Caco-2 (cell line): ENCODE data around the gene LTBP1. TPM values are rescaled to one million over a fixed set of nuclear protein-coding genes. Genes with fewer than 3 reads are reported as not detected.

ENCODE experiments used
- BruUV-seq: library from RNA; stranded (reverse); fragments of 400-500 nt; replicated peaks from 2 replicates; lab custom pipeline; 2021; lab: Mats Ljungman, UMichigan
- CTCF ChIA-PET: fragments of 300-600 bp; sonication (Branson Sonifier 250); formaldehyde crosslinking; loops from one replicate; lab custom pipeline; 2022; ENCODE audit warnings: antibody characterized with exemption; lab: Charles Lee
- POLR2A ChIA-PET: fragments of 300-600 bp; sonication (Branson Sonifier 250); formaldehyde crosslinking; loops from one replicate; lab custom pipeline; 2022; ENCODE audit warnings: antibody characterized with exemption; lab: Charles Lee
- DNase-seq, 2 experiments: peaks; one replicate each; pipeline versions ENCODE4 v3.0.0 to v3.0.0-alpha.2; 2020 to 2022
- H3K27me3 ChIP-seq: replicated peaks from 2 replicates; pipeline ENCODE4 v1.6.0; 2011; ENCODE audit warnings: low read length; ENCODE audit not compliant: control insufficient read depth, insufficient read depth
- H3K36me3 ChIP-seq: 2 replicates; pipeline ENCODE4 v1.5.1; 2011; ENCODE audit warnings: low read length; ENCODE audit not compliant: control insufficient read depth, insufficient read depth
- H3K4me1 ChIP-seq: fragments of 250-450 bp; sonication (Bioruptor Pico); 2 replicates; pipeline ENCODE4 v1.5.1; 2020; ENCODE audit warnings: mild to moderate bottlenecking
- H3K4me3 ChIP-seq: 2 replicates; pipeline ENCODE4 v1.5.1; 2011; ENCODE audit warnings: low read depth, mild to moderate bottlenecking, control low read depth, low read length
- H3K9me3 ChIP-seq: fragments of 250-450 bp; sonication (Bioruptor Pico); 2 replicates; pipeline ENCODE4 v1.5.1; 2020; ENCODE audit warnings: mild to moderate bottlenecking, moderate library complexity
- H3K27ac Mint-ChIP-seq: one replicate; pipeline ENCODE4 v1.8.0; 2022; ENCODE audit warnings: mixed read lengths; ENCODE audit not compliant: unreplicated experiment
- H3K27me3 Mint-ChIP-seq: one replicate; pipeline ENCODE4 v1.8.0; 2022; ENCODE audit warnings: mixed read lengths; ENCODE audit not compliant: insufficient read depth, unreplicated experiment
- H3K36me3 Mint-ChIP-seq: one replicate; pipeline ENCODE4 v1.8.0; 2022; ENCODE audit warnings: mild to moderate bottlenecking, mixed read lengths; ENCODE audit not compliant: insufficient read depth, unreplicated experiment
- H3K4me1 Mint-ChIP-seq: one replicate; pipeline ENCODE4 v1.8.0; 2022; ENCODE audit warnings: low read depth, mixed read lengths; ENCODE audit not compliant: unreplicated experiment
- H3K4me3 Mint-ChIP-seq: one replicate; pipeline ENCODE4 v1.8.0; 2022; ENCODE audit warnings: mild to moderate bottlenecking, moderate library complexity, mixed read lengths; ENCODE audit not compliant: unreplicated experiment
- H3K9me3 Mint-ChIP-seq: one replicate; pipeline ENCODE4 v1.8.0; 2022; ENCODE audit warnings: mixed read lengths; ENCODE audit not compliant: unreplicated experiment
- CTCF ChIP-seq, 2 experiments: fragments of 200-600 bp in 1 of 2; IDR thresholded peaks; 1 replicate in 1 of 2; 2 replicates in 1 of 2; pipeline versions ENCODE4 v1.5.1 to v1.8.0; 2011 to 2022; ENCODE audit warnings: antibody characterized with exemption in 1 of 2, control low read depth in 1 of 2, inconsistent platforms in 1 of 2, low read depth in 1 of 2, low read length in 1 of 2, mild to moderate bottlenecking in 1 of 2, moderate library complexity in 1 of 2; ENCODE audit not compliant: insufficient read depth in 1 of 2, severe bottlenecking in 1 of 2, unreplicated experiment in 1 of 2
- intact Hi-C: fragments of 100-400 bp; cut with micrococcal nuclease; formaldehyde crosslinking; loops from one replicate; pipeline ENCODE4 v1.10.0; 2022; ENCODE audit not compliant: unreplicated experiment
- total RNA-seq: library from RNA; stranded (reverse); gene quantifications from 2 replicates; pipeline ENCODE4 v1.2.3, GENCODE V29; 2022

The LTBP1 gene
- total RNA-seq, 1 experiment from 2014 or later, result 64.2 TPM

- H3K9me3 ChIP-seq, result no peaks in the 10 kb centered on the region
- peaks cover 21% of the 10 kb centered on the region for H3K9me3 Mint-ChIP-seq
- DNase-seq, result no peak
- H3K4me3 Mint-ChIP-seq, result no peak overlapping the region
- H3K27ac Mint-ChIP-seq, result no peak overlapping the region
- TF ChIP-seq CTCF (IDR thresholded peaks at IDR 0.05; ENCODE audit: insufficient read depth in 1 of 2, low read depth in 1 of 2, low read length in 1 of 2, severe bottlenecking in 1 of 2, unreplicated experiment in 1 of 2), result no peak
- H3K36me3 ChIP-seq, result no peaks in the 10 kb centered on the region
- no peaks in the 10 kb centered on the region for H3K27me3 Mint-ChIP-seq
- CTCF ChIA-PET, result no interaction called here
- H3K27me3 ChIP-seq, result no peaks in the 10 kb centered on the region
- BruUV-seq, result no TSS peak
- intact Hi-C loops, result no loop called here
- H3K4me1 Mint-ChIP-seq, result peaks cover 6% of the 10 kb centered on the region
- H3K4me3 ChIP-seq, result no peak overlapping the region
- H3K36me3 Mint-ChIP-seq, result peaks cover 12% of the 10 kb centered on the region
- no peaks in the 10 kb centered on the region for H3K4me1 ChIP-seq
- POLR2A ChIA-PET, result no interaction called here
These were observed 39.7 kb downstream of the LTBP1 start for GRCh38 chr2:32986480-32986879.

GRCh38 chr2:32988525-32988924, 41.8 kb downstream of the LTBP1 start:
- Histone ChIP-seq H3K9me3 (no peaks in the 10 kb centered on the region), H3K27me3 (no peaks in the 10 kb centered on the region), H3K4me3 (no peak overlapping the region), H3K4me1 (no peaks in the 10 kb centered on the region), H3K36me3 (no peaks in the 10 kb centered on the region)
- H3K27ac Mint-ChIP-seq, result no peak overlapping the region
- H3K9me3 Mint-ChIP-seq, result peaks cover 7% of the 10 kb centered on the region
- intact Hi-C loops, result no loop called here
- H3K4me3 Mint-ChIP-seq, result no peak overlapping the region
- no peaks in the 10 kb centered on the region for H3K36me3 Mint-ChIP-seq
- H3K27me3 Mint-ChIP-seq, result no peaks in the 10 kb centered on the region
- BruUV-seq, result no TSS peak
- H3K4me1 Mint-ChIP-seq, result peaks cover 4% of the 10 kb centered on the region
- POLR2A ChIA-PET, result no interaction called here
- no peak for TF ChIP-seq CTCF (IDR thresholded peaks at IDR 0.05; ENCODE audit: insufficient read depth in 1 of 2, low read depth in 1 of 2, low read length in 1 of 2, severe bottlenecking in 1 of 2, unreplicated experiment in 1 of 2)
- CTCF ChIA-PET, result no interaction called here
- DNase-seq, result no peak

- Histone ChIP-seq H3K36me3 (no peaks in the 10 kb centered on the region), H3K9me3 (no peaks in the 10 kb centered on the region), H3K27me3 (no peaks in the 10 kb centered on the region), H3K4me1 (no peaks in the 10 kb centered on the region), H3K4me3 (no peak overlapping the region)
- no peak for TF ChIP-seq CTCF (IDR thresholded peaks at IDR 0.05; ENCODE audit: insufficient read depth in 1 of 2, low read depth in 1 of 2, low read length in 1 of 2, severe bottlenecking in 1 of 2, unreplicated experiment in 1 of 2)
- no peaks in the 10 kb centered on the region for H3K27me3 Mint-ChIP-seq
- H3K36me3 Mint-ChIP-seq, result no peaks in the 10 kb centered on the region
- ChIA-PET CTCF (no interaction called here), POLR2A (no interaction called here)
- no peak overlapping the region for H3K27ac Mint-ChIP-seq
- intact Hi-C loops, result no loop called here
- no peak for DNase-seq
- no TSS peak for BruUV-seq
- H3K9me3 Mint-ChIP-seq, result no peaks in the 10 kb centered on the region
- no peaks in the 10 kb centered on the region for H3K4me1 Mint-ChIP-seq
- H3K4me3 Mint-ChIP-seq, result no peak overlapping the region
These were observed 43.8 kb downstream of the LTBP1 start for GRCh38 chr2:32990556-32990955.
